Kidney (tissue), 14 donors: ENCODE data around the gene XYLT1. TPM values are rescaled to one million over a fixed set of nuclear protein-coding genes. Genes with fewer than 3 reads are reported as not detected.

ENCODE experiments used
- DNase-seq, 5 donors: peaks; one replicate each; pipeline ENCODE4 v3.0.0-alpha.2; 2013 to 2020
- FAIRE-seq: peaks from 2 replicates; lab custom pipeline; 2012; peaks lifted over from hg19 to GRCh38; lab: Jason Lieb, UNC
- H3K27ac ChIP-seq, 2 donors: one replicate each; pipeline ENCODE4 v1.7.0; 2013; ENCODE audit warnings: low read depth in 2 of 2, low read length in 2 of 2, inconsistent platforms in 1 of 2
- H3K27me3 ChIP-seq: one replicate; pipeline ENCODE4 v1.7.1; 2013; ENCODE audit warnings: low read length, inconsistent platforms; ENCODE audit not compliant: control insufficient read depth, insufficient read depth
- H3K36me3 ChIP-seq, 3 donors: one replicate each; pipeline versions ENCODE4 v1.7.0 to v1.7.1; 2013; ENCODE audit warnings: low read length in 3 of 3, control low read depth in 1 of 3, inconsistent platforms in 1 of 3; ENCODE audit not compliant: insufficient read depth in 3 of 3, control insufficient read depth in 2 of 3
- H3K4me1 ChIP-seq, 3 donors: one replicate each; pipeline versions ENCODE4 v1.7.0 to v1.7.1; 2013; ENCODE audit warnings: low read length in 3 of 3, inconsistent platforms in 1 of 3, low read depth in 1 of 3; ENCODE audit not compliant: control insufficient read depth in 2 of 3, insufficient read depth in 2 of 3
- H3K4me3 ChIP-seq, 3 donors: one replicate each; pipeline versions ENCODE4 v1.7.0 to v1.8.1; 2013; ENCODE audit warnings: low read length in 3 of 3, control low read depth in 1 of 3, inconsistent platforms in 1 of 3
- H3K9ac ChIP-seq, 3 donors: one replicate each; pipeline versions ENCODE4 v1.7.0 to v1.7.1; 2013; ENCODE audit warnings: low read length in 3 of 3, control low read depth in 1 of 3, inconsistent platforms in 1 of 3
- H3K9me3 ChIP-seq, 3 donors: one replicate each; pipeline versions ENCODE4 v1.7.0 to v1.7.1; 2013; ENCODE audit warnings: low read length in 3 of 3, control low read depth in 1 of 3, inconsistent platforms in 1 of 3; ENCODE audit not compliant: control insufficient read depth in 2 of 3, insufficient read depth in 1 of 3
- intact Hi-C: fragments of 100-400 bp; cut with DNase I; formaldehyde crosslinking; loops from one replicate; pipeline ENCODE4 v1.11.1; 2022
- polyA plus RNA-seq: library from polyadenylated mRNA; stranded (reverse); fragments of 350-450 nt; fragmentation: Illumina TruSeq; extraction: RNeasy Lipid Tissue Mini Kit (QIAGEN cat#74804); gene quantifications from one replicate; pipeline ENCODE4 v1.2.3, GENCODE V29; 2014; ENCODE audit warnings: low read depth, low replicate concordance; ENCODE audit not compliant: insufficient read depth
- total RNA-seq: library from RNA; stranded (reverse); fragmentation: NEBNext Ultra II Directional; extraction: Animal tissue kit (Norgen Biotek cat#: 25700); gene quantifications from one replicate; pipeline ENCODE4 v1.2.1, GENCODE V29; 2021
- TF ChIP-seq, protein P1 (sequence below): IDR thresholded peaks from 3 replicates; pipeline ENCODE4 v1.5.1; 2012; ENCODE audit warnings: mild to moderate bottlenecking, moderate library complexity, borderline replicate concordance; ENCODE audit not compliant: insufficient read depth; ENCODE audit errors: extremely low read depth
- donor health status: control.
- donor health status: control.
- donor health status: control.
- donor health status: control.
- donor health status: control.
- donor health status: DM: yes; HTN: yes; CAD: no.
- donor health status: Normal renal cell carcinoma (clear cell type).

XYLT1 gene
- total and polyA plus RNA-seq, 2 donors from 2014 or later: 0.52 to 7.6 TPM

DNA sequence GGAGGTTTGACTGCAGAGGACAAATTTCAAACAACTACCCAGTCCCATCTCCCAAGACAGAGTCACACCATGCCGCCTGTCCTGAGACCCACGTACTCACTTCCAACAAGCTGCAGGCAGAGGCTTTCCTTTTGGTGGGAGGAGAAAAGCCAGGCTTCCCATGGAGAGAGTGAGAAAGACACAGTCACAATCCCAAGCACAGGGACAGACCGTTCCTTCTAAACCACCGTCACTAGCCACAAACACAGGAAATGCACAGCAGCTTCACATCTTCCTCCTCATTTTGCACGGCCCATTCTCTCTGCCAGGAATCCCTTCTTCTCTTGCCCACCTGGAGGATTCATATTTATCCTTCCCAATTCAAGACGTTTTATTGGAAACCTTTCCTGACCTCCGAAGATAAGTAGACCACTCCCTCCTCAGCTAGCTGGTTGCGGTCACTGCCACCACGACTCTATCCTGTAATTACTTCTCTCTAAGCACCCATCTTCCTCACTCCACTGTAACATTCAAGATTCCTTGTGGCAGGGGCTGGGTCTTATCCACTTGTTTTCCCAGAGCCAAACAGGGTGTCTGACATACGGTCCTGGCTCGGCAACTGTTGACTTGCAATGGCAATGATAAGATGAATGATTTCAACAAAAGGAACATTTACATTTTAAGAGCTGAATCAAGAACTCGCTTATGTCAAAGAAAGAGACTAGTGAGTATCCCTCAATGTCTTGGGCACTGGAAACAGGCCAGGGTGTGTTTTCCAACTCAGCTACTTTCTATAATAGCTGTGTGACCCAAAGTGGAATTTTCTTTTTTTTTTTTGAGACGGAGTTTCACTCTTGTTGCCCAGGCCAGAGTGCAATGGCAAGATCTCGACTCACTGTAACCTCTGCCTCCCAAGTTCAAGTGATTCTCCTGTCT is 87.6 kb downstream of the XYLT1 start:
- intact Hi-C loops: no loop called here
- no peaks in the 10 kb centered on the region for H3K27me3 ChIP-seq
- TF ChIP-seq, protein P1, sequence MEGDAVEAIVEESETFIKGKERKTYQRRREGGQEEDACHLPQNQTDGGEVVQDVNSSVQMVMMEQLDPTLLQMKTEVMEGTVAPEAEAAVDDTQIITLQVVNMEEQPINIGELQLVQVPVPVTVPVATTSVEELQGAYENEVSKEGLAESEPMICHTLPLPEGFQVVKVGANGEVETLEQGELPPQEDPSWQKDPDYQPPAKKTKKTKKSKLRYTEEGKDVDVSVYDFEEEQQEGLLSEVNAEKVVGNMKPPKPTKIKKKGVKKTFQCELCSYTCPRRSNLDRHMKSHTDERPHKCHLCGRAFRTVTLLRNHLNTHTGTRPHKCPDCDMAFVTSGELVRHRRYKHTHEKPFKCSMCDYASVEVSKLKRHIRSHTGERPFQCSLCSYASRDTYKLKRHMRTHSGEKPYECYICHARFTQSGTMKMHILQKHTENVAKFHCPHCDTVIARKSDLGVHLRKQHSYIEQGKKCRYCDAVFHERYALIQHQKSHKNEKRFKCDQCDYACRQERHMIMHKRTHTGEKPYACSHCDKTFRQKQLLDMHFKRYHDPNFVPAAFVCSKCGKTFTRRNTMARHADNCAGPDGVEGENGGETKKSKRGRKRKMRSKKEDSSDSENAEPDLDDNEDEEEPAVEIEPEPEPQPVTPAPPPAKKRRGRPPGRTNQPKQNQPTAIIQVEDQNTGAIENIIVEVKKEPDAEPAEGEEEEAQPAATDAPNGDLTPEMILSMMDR: no peak
- no peaks in the 10 kb centered on the region for H3K36me3 ChIP-seq
- H3K4me3 ChIP-seq: no peak overlapping the region
- no peak for FAIRE-seq
- H3K4me1 ChIP-seq: peaks cover 0 to 12% (median 0%) of the 10 kb centered on the region in 3 donors
- no peak overlapping the region for H3K27ac ChIP-seq
- DNase-seq: no peak
- no peak overlapping the region for H3K9ac ChIP-seq
- no peaks in the 10 kb centered on the region for H3K9me3 ChIP-seq

DNA sequence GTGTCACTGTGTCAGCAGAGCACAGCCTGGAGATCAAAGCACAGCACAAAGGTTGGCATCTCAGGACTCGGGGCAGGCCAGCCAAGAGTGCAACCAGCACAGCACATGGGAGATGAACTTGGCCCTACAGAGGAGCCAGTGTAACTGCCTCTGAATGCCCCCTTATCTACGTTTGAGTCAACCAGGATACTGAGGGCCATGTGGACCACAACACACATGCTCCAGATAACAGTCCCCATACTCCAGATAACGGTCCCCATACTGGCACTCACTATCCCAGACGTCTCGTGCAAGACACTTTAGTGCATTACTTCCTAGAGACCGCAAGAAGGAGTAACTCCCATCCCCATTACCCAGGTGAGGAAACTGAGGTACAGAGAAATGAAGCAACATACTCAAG is 88.2 kb downstream of the XYLT1 start:
- intact Hi-C loops: no loop called here
- Histone ChIP-seq H3K9ac (no peak overlapping the region), H3K4me1 (peaks cover 0 to 12% (median 0%) of the 10 kb centered on the region in 3 donors), H3K36me3 (no peaks in the 10 kb centered on the region), H3K27me3 (no peaks in the 10 kb centered on the region), H3K27ac (no peak overlapping the region), H3K4me3 (no peak overlapping the region), H3K9me3 (no peaks in the 10 kb centered on the region)
- DNase-seq: no peak
- FAIRE-seq: no peak
- TF ChIP-seq, protein P1: no peak

DNA sequence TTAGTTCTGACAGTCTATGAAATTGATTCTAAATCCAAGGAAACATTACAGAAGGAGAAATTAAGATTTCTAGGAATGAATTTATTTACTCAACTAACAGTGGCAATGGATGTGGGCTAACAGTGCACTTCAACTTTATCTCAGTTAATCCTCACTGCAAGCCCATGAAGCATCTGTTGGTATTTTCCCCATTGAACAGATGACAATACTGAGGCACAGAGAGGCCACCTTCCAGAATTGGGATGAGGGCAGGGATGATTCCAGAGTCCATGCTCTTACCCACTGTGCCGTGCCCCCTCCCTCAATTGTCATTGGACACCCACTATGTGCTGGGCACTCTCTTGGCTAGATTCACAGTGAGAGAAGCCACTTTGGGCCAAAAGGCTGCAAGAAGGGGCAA is 89.0 kb downstream of the XYLT1 start:
- Histone ChIP-seq H3K4me3 (no peak overlapping the region), H3K36me3 (no peaks in the 10 kb centered on the region), H3K9ac (no peak overlapping the region), H3K27ac (no peak overlapping the region), H3K9me3 (no peaks in the 10 kb centered on the region), H3K27me3 (no peaks in the 10 kb centered on the region), H3K4me1 (peaks cover 0 to 12% (median 0%) of the 10 kb centered on the region in 3 donors)
- intact Hi-C loops: no loop called here
- FAIRE-seq (no peak), DNase-seq (no peak)
- TF ChIP-seq, protein P1: no peak
